DMS79 (cell line): ENCODE results near the gene CCDC187.

Source experiments
- DNase-seq: peaks from one replicate; lab custom pipeline; 2025; lab: John Stamatoyannopoulos, UW

Gene CCDC187

DNA sequence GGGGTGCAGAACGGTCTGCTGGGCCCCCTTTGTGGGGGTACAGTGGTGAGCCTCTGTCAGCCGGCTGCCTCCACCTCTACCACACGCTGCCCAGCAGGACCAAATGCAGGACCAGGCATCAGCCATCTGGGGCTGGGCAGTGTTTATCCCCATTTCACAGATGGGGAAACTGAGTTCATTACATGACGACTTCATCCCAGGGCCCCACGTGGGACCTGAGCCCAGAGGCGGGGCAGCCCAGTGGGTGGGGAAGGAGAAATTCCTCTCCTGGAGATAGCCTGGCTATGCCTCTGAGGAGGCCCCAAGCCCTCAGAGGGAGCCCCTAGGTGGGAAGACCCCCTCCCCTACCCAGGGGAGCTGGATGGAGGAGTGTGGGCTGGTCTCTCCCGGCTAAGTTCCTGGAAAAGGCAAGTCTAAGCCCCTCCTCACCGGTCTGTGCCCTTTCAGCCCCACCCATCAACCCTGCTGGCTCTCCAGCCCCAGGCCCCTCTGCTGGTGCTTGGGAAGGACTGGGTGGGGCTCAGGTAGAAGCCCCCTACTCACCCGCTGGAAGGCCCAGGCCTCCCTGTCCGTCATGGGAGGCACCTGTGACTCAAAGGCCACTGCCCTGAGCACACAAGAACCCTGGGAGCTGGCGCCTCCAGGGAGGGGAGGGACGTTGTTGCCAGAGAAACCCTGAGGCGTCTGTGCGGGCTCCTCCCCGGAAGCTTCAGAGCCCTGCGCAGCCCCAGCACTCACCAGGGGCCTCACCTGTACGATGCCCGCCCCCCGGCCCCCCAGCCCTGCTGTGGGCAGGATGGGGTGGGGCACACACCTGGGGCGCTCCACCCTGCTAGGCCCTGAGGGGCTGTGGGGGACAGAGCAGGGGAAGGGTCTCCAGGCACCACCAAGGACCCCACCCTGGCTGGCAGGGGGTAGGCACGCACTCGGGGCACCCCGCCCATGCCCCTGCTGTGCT lies 7.4 kb upstream of the CCDC187 start:
- peak; percentile 54 for DNase-seq

DNA sequence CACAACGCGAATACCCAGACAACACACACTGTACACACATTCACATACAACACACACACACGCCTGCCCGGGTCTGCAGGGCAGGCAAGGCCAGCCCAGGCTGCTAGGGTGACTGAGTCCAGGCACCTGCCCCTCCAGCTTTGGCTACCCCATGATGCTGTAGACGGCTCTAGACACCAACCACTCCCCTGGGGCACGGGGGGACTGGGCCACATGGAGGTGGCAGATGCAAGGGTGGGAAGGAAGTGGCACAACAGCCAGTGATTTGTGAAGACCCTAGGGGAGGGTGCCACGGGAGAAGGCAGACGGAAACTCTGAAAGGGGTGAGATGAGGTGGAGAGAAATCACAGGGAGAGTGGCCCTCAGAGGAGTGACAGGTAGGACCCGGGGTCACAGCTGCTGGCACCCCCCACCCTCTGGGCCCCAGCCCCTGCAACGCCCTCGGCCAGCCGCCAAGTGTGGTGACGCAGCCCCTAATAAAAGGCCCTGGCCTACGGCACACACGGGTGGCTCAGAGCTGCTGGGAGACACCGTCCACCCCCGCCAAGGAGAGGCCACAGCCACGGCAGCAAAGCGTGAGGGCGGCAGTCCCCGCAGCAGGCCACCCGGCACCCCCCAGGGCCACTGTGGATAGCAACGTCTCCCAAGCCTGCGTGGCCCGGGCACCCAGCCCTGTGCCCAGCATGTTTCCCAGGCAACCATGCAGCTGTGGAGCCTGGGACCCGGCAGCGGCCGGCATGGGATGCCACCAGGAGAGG lies 6.6 kb upstream of the CCDC187 start:
- no peak for DNase-seq

DNA sequence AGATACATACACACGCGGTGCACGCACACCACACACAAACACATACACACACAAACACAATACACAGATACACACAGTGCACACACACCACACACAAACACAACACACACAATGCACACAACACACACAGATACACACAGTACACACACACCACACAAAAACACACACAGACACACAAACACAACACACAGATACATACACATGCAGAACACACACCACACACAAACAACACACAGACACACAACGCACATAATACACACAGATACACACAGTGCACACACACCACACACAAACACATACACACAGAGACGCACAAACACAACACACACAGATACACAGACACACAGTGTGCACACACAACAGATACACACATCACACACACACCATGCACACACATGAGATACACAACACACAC lies 5.9 kb upstream of the CCDC187 start:
- no peak for DNase-seq

DNA sequence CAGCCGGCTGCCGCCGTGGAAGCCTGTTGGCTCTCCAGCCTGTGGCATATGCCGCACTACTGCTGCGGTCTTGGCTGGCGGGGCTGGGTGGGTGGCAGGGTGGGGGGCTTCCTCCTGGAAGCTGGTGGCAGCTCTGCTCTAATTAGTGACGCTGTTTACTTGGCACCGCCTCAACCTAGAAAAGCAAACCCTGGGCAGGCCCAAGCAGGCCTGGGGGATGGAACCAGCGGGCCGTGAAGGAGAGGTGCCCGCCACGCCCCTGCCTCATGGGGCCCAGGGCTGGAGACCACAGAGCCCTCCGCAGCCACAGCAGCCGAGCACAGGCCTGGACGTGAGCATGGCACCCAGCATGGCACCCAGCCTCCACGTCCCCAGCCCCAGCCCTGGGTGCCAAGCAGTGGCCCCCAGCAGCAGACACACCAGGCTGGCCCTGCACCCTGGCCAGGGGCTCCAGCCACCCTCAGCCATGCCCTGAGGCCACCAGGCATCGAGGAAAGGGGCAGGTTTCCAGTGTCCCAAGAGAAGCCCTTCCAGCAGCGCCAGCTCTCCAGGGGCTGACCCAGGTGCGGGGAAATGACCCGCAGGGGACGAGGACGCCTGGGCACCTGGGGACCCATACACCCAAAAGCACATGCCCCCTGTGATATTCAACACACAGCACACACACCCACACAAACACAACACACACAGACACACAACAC lies 5.4 kb upstream of the CCDC187 start:
- DNase-seq = peak; percentile 91

DNA sequence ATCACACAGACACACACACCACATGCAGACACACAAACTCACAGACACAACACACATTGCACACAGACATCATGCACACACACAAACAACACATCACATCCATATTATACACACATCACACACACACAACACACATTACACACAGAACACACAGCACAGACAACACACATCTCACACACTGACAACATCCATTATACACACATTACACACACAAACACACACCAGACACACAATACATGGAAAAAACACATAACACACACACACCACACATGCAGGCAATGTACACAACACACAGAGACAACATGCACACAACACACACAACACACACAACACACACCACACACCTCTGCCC lies 4.8 kb upstream of the CCDC187 start:
- no peak for DNase-seq

DNA sequence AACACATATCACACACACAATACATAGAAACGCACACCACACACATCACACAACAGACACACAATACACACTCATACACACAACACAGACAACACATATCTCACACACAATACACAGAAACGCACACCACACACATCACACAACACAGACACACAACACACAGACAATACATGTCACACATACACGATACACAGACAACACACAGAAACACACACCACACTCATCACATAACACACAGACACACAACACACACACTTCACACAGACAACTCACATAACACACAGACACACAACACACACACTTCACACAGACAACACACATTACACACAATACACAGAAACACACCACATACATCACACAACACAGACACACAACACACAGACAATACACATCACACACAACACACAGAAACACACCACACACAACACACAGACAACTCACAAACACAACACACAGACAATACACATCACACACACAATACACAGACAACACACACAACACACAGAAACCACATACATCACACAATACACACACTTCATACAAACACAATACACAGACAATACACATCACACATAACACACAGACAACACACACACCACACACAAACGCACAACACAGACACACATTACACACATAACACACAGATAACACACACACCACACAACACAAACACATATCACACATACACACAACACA lies 4.3 kb upstream of the CCDC187 start:
- no peak for DNase-seq

DNA sequence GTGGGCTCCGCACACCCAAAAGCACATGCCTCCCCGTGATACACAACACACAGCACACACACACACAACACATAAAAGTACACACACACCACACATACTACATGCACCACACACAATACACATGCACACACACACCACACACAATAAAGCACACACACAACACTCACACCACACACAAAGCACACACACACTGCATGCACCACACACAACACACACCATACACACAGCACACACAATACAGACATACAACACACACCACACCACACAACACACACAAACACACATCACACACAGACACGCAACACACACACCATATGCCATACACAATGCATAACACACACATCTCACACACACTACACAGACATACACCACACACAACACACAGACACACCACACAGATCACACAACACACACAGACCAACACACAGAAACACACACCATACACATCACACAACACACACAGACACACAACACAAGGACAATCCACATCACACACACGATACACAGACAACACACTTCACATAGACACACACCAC lies 3.4 kb upstream of the CCDC187 start:
- no peak for DNase-seq

DNA sequence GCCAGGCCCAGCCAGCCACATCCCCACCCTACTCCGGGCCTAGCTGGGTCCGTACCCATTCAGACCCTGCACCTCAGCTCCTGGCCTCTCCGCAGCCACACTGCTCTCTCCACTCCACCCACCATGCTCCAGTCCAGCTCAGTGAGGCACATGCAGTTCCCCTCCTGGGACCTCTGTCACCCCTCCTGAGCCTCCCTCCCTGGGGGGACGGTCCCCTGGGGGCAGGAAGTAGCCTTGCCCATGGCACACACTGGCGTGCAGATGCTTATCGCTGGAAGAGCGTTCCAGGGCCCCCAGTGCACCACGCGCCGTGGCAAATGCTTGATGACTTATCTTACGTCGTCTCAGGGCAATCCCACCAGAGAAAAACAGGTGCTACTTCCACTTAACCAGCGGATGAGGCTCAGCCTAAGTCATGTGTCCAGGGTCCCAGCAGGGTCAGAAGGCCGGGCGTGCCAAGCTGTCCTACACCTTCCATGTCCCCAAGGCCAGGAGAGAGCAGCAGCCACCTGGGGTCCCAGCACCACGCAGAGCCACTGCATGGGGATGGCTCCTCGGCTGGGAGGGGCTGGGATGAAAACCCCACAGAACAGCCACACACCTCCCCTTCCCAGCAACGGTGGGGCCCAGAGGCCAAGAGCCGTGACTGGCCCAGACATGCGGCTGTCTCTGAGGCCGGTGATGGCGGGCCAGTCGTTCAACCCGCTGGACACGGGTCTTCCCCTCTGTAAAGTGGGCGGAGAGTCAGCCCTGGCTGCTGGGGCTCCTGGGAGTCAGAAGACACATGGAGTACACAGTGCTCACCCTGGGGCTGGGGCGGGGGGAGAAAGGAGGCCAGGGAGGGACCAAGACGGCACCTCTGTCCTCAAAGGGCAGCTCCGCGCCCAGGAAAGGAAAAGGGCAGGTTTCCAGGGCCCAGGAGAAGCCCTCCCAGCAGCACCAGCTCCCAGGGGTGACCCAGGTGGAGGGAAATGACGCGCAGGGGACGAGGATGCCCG lies 2.6 kb upstream of the CCDC187 start:
- no peak for DNase-seq

DNA sequence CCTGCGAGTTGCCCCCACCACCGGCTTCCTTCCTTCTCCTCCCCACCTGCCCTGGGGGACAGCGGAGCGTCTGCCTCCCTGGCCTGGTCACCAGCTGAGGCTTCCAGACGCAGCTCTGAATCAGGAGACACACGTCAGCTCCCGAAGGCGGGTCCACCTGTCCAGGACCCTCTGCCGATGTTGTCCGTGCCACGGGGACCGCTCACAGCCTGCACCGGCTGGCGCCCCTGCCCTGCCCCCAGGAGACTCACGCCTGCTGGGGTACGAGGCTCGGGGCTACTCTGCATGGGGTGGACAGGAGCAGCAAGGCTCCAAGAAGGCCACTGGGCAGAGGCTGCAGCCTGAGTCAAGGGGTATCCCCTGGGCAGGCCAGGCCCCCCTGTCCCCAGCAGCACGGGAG lies 1.9 kb upstream of the CCDC187 start:
- DNase-seq = no peak

DNA sequence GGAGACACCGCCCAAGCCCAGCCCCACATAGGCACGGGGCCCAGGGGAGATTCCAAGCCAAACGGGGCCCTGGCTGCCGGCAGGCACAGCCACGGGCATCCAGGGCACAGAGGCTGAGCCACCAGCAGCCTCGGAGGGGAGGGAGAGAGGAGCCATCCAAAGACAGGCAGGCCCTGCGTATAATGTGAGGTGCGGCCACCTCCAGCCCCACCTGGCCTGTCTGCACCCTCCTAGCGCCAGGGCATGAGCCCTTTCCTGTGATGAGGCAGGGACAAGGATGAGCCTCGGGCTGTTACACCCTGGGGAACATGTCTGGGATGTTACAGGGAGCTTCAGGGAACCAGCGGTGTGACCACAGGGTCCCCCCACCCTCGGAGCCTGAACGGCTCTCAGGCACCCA lies 1.1 kb upstream of the CCDC187 start:
- DNase-seq = no peak

DNA sequence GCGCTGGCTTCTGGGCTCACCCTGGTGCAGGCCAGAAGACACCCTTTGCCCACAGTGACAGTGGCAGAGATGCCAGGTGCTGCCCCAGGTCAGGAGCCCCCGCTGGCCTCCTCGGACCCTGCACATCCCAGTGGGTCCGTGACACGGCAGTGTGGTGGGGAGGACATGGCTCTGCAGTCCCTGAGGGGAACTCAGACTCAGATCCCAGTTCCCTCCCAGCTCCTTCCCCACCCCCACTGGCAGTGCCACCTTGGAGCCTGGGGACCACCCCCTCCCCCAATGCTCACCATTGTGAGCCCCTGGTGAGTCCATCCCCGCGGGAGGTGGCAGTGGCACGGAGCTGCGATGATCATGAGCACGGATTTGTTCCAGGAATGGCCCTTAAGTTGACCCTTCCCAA lies 562 bp upstream of the CCDC187 start:
- no peak for DNase-seq

DNA sequence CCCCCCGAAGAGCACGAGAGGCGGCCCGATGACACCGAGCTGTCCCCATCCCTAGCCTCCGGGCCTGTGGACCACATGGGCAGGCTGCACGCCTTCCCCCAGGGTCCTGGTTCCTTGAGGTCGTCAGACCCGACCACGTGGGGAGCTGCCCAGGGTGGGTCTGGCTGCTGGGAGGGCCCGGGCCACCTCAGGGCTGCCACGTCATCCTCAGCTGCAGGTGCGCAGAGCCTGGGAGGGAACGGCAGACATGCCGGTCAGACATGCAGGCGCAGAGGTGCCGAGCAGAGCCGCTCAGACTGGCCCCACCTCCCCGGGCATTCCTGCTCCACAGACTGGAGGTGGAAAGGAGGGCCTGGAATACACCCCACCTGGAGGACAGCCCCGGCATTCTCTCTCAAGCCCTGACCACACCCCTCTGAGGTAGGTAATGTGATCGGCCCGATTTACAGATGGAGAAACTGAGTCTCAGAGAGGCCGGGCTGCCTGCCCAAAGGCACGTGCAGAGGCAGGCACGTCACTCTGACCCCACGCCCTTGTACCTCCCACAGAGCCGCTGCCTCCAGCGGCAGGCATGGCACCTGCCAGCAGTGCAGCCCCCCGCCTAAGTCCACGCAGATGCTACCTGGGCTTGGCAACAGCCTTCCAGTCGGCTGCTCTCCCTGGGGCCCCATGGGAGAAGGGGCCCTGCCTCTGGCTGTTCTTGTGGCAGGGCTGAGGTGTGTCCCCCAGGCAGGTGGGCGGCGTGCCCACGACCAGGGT lies 649 bp downstream of the CCDC187 start:
- DNase-seq = no peak

DNA sequence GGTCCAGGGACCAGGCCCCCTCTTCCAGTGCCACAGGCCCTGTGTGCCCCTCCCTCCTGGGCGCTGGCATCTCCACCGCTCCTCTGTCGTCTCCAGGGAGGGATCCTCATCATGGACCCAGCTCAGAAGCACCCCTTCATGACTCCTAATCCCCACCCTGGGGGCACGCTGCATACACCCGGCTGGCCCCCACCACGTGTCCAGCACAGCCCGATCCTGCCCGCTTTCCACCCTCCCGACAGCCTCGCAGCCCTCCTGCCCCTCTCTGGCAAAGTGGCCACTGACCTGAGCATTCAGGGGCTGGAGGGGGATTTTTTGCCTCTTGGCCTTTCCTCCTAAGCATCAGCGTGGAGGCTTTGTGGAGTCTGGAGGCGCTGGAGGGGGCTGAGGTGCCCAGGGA lies 1.4 kb downstream of the CCDC187 start:
- DNase-seq = no peak

DNA sequence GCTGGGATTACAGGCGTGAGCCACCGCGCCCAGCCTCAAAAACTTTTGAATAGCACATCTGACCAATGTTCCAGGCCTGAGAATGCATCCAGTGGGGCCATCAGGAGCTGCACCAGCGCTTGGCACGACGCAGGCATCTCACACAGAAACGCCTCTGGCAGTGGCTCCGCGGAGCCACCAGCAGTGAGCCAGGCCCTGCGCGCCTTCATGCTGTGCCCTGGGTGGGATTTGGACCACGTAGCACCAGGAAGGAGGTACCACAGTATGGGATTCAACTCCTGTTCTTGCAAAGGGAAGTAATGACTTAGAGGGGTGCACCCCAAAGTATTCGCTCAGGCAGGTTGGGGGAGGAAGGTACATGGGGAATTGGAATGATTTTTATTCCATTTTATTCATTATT lies 3.0 kb downstream of the CCDC187 start:
- DNase-seq = no peak

DNA sequence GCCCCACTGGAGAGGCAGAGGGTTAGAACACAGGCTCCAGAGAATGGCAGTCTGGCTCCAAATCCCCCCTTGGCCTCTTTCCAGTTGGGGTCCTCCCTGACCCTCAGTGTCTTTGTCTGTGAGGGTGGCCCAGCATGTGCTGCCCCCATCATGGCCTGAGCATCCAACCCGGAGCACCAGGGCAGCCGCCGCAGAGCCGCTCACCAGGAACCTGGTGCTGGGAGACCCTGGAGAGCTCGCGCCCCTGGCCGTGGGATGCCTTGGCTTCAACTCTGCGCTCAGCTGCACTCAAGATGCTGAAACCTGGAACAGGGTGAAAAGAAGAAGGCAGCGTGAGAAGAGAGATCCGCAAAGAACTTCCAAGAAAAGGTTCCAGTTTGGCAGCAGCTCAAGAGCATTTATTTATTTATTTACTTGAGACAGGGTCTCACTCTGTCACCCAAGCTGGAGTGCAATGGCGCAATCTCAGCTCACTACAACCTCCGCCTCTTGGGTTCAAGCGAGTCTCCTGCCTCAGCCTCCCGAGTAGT lies 3.8 kb downstream of the CCDC187 start:
- peak; percentile 67 for DNase-seq

DNA sequence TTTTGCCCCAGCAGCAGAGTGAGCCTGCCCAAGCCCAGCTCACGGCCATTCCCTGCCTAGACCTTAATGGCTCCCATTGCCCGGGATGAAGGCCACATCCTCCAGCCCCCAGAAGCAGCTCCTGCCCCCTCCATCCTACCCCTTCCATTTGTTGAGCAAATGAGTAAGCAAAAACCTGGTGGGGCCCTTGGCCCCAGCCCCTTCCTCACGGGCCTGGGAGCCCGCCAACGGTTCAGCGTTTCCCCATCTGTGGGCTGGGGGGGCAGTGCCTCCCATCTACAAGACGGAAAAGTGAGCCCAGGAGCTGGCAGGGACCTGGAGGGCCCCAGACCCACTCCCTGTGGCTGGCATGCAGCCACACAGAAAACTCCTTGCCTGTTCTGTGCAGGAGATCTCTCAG lies 4.4 kb downstream of the CCDC187 start:
- DNase-seq = no peak

DNA sequence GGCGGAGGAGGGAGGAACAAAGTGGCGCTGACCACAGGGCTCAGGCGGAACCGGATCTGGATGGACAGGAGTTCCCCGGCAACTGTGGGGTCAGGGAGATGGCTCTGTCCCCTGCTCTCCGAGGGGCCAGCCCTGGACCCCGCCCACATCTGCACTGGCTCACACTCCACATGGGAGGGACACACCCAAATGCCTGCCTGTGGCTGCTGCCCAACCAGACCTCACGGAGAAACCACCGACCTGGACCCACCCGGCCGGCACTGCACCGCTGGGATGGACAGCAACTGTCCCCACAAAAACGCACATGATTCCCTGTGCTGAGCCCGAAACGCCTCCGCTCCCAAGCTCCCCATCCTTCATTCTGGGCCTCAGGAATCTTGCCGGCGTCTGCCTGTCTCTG lies 4.8 kb downstream of the CCDC187 start:
- DNase-seq = no peak

DNA sequence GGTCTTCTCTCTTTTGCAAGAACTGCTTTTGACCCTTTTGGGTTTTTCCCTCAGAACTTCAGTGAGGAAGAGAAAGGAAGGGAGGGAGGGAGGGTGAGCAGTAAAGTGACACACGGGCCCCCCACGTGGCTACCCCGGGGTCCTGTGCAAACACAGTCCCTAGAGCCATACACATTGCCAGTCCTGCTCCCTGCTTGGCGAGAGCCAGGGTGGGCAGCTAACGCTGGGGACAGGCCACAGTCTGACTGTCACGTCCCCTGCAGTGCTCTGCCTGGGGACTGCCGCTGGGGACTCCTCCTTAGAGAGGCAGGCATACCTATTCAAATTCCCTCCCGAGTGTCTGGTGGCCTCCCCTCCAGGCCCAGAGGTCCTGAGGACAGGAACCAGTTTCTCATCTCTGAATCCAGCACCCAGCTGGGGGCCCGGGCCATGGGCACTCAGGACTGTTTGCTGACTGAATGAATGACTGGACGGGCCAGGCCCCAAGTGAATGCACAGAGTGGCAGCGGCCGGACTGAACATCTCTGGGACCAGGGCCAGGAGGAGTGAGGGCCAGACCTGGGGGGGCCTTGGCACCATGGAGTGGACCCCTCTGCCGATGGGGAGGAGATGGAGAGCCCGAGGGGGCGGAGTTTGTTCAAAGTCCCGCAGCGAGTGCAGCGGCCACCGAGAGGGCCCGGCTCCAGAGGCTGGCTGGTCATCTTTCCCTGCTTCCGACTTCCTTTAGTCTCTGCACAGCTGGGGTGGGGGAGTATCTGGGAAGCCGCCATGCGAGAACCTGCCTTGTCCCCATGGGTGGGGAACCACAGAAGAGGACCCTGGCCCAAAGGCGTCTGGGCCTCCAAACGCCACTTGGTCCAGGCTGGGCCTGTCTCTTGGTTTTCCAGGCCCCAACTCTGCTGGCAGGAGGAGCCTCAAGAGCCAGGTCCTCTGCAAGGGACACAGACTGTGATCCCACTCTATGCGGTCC lies 5.8 kb downstream of the CCDC187 start:
- DNase-seq = no peak
